Kidney (tissue), 14 donors: ENCODE measurements around the gene IMMP2L. TPM values are rescaled to one million over a fixed set of nuclear protein-coding genes. Genes with fewer than 3 reads are reported as not detected.

Experiments used
- DNase-seq, 5 donors: peaks; one replicate each; pipeline ENCODE4 v3.0.0-alpha.2; 2013 to 2020
- FAIRE-seq: peaks from 2 replicates; lab custom pipeline; 2012; peaks lifted over from hg19 to GRCh38; lab: Jason Lieb, UNC
- H3K27ac ChIP-seq, 2 donors: one replicate each; pipeline ENCODE4 v1.7.0; 2013; ENCODE audit warnings: low read depth in 2 of 2, low read length in 2 of 2, inconsistent platforms in 1 of 2
- H3K27me3 ChIP-seq: one replicate; pipeline ENCODE4 v1.7.1; 2013; ENCODE audit warnings: low read length, inconsistent platforms; ENCODE audit not compliant: control insufficient read depth, insufficient read depth
- H3K36me3 ChIP-seq, 3 donors: one replicate each; pipeline versions ENCODE4 v1.7.0 to v1.7.1; 2013; ENCODE audit warnings: low read length in 3 of 3, control low read depth in 1 of 3, inconsistent platforms in 1 of 3; ENCODE audit not compliant: insufficient read depth in 3 of 3, control insufficient read depth in 2 of 3
- H3K4me1 ChIP-seq, 3 donors: one replicate each; pipeline versions ENCODE4 v1.7.0 to v1.7.1; 2013; ENCODE audit warnings: low read length in 3 of 3, inconsistent platforms in 1 of 3, low read depth in 1 of 3; ENCODE audit not compliant: control insufficient read depth in 2 of 3, insufficient read depth in 2 of 3
- H3K4me3 ChIP-seq, 3 donors: one replicate each; pipeline versions ENCODE4 v1.7.0 to v1.8.1; 2013; ENCODE audit warnings: low read length in 3 of 3, control low read depth in 1 of 3, inconsistent platforms in 1 of 3
- H3K9ac ChIP-seq, 3 donors: one replicate each; pipeline versions ENCODE4 v1.7.0 to v1.7.1; 2013; ENCODE audit warnings: low read length in 3 of 3, control low read depth in 1 of 3, inconsistent platforms in 1 of 3
- H3K9me3 ChIP-seq, 3 donors: one replicate each; pipeline versions ENCODE4 v1.7.0 to v1.7.1; 2013; ENCODE audit warnings: low read length in 3 of 3, control low read depth in 1 of 3, inconsistent platforms in 1 of 3; ENCODE audit not compliant: control insufficient read depth in 2 of 3, insufficient read depth in 1 of 3
- intact Hi-C: fragments of 100-400 bp; cut with DNase I; formaldehyde crosslinking; loops from one replicate; pipeline ENCODE4 v1.11.1; 2022
- polyA plus RNA-seq: library from polyadenylated mRNA; stranded (reverse); fragments of 350-450 nt; fragmentation: Illumina TruSeq; extraction: RNeasy Lipid Tissue Mini Kit (QIAGEN cat#74804); gene quantifications from one replicate; pipeline ENCODE4 v1.2.3, GENCODE V29; 2014; ENCODE audit warnings: low read depth, low replicate concordance; ENCODE audit not compliant: insufficient read depth
- total RNA-seq: library from RNA; stranded (reverse); fragmentation: NEBNext Ultra II Directional; extraction: Animal tissue kit (Norgen Biotek cat#: 25700); gene quantifications from one replicate; pipeline ENCODE4 v1.2.1, GENCODE V29; 2021
- TF ChIP-seq, protein P1 (sequence below): IDR thresholded peaks from 3 replicates; pipeline ENCODE4 v1.5.1; 2012; ENCODE audit warnings: mild to moderate bottlenecking, moderate library complexity, borderline replicate concordance; ENCODE audit not compliant: insufficient read depth; ENCODE audit errors: extremely low read depth
- donor health status: control.
- donor health status: control.
- donor health status: control.
- donor health status: control.
- donor health status: control.
- donor health status: DM: yes; HTN: yes; CAD: no.
- donor health status: Normal renal cell carcinoma (clear cell type).

Gene IMMP2L
- total and polyA plus RNA-seq, 2 donors from 2014 or later, result 46.4 to 52.1 TPM

DNA sequence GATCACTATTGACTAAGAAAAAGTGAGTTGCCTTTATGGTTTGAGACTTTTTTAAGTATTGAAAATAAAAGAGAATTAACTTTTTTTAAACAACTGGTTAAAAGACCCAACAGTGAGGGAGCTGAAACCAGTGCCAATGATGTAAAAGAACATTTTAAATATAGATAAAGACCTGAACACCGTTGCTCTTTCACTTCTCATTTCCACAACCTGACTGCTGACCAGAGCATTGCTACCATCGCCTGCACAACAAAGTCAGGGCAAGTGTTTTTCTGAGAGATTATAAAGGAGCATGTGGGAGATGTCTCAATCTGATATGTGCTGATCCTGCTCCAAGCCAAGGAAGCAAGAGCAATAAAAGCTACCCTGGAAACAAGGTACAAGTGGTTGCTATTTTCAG is 34.7 kb downstream of the IMMP2L start:
- H3K9me3 ChIP-seq, result no peaks in the 10 kb centered on the region
- no peaks in the 10 kb centered on the region for H3K36me3 ChIP-seq
- TF ChIP-seq, protein P1, sequence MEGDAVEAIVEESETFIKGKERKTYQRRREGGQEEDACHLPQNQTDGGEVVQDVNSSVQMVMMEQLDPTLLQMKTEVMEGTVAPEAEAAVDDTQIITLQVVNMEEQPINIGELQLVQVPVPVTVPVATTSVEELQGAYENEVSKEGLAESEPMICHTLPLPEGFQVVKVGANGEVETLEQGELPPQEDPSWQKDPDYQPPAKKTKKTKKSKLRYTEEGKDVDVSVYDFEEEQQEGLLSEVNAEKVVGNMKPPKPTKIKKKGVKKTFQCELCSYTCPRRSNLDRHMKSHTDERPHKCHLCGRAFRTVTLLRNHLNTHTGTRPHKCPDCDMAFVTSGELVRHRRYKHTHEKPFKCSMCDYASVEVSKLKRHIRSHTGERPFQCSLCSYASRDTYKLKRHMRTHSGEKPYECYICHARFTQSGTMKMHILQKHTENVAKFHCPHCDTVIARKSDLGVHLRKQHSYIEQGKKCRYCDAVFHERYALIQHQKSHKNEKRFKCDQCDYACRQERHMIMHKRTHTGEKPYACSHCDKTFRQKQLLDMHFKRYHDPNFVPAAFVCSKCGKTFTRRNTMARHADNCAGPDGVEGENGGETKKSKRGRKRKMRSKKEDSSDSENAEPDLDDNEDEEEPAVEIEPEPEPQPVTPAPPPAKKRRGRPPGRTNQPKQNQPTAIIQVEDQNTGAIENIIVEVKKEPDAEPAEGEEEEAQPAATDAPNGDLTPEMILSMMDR, result no peak
- intact Hi-C loops, result no loop called here
- FAIRE-seq (no peak), DNase-seq (no peak)
- H3K27me3 ChIP-seq, result no peaks in the 10 kb centered on the region
- peaks cover 0 to 2% (median 0%) of the 10 kb centered on the region in 3 donors for H3K4me1 ChIP-seq
- H3K4me3 ChIP-seq, result no peak overlapping the region
- H3K27ac ChIP-seq, result no peak overlapping the region
- H3K9ac ChIP-seq, result no peak overlapping the region

DNA sequence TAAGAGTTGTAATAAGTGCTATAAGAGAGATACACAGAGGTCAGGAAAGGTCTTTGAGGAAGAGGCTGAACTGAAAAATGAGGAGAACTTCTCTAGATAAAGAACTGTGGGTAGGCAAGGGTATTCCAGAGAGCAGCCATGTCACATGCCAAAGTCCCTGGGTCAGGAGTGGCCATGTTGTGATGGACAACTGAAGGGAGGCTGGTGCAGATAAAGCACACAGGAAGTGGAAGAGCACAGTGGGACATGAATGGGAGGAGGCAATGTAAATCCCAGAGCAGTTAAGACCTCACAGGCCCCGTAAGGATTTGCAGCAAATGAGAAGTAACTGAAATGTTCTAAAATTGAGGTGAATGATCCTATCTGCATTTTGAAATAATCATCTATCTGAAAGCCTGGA is 37.2 kb downstream of the IMMP2L start:
- Histone ChIP-seq H3K4me3 (no peak overlapping the region), H3K4me1 (peaks cover 0 to 2% (median 0%) of the 10 kb centered on the region in 3 donors), H3K36me3 (no peaks in the 10 kb centered on the region), H3K9me3 (peaks cover 0 to 6% (median 0%) of the 10 kb centered on the region in 3 donors), H3K27ac (no peak overlapping the region), H3K9ac (no peak overlapping the region), H3K27me3 (no peaks in the 10 kb centered on the region)
- TF ChIP-seq, protein P1, result no peak
- FAIRE-seq (no peak), DNase-seq (no peak)
- intact Hi-C loops, result no loop called here

DNA sequence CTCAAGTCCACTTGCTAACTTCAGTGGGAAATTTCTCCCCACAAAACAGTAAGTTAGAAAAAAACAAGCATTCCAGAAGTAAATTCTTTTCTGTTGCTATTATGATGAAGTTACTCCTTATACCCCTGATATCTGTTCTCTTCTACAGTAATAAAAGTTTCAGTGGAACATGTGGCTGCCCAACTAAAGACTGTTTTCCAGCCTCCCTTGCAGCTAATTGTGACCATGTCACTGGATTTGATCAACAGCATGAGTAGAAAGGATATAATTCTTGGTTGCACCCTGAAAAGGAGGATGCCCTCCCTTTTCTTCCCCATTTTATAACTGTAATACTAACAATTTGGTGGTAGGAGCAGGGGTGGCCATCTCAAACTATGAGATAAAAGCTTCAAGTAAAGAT is 40.6 kb downstream of the IMMP2L start:
- intact Hi-C loops, result no loop called here
- DNase-seq, result no peak
- no peaks in the 10 kb centered on the region for H3K36me3 ChIP-seq
- H3K9me3 ChIP-seq, result peaks cover 0 to 6% (median 0%) of the 10 kb centered on the region in 3 donors
- no peak for FAIRE-seq
- H3K27me3 ChIP-seq, result no peaks in the 10 kb centered on the region
- H3K27ac ChIP-seq, result no peak overlapping the region
- H3K9ac ChIP-seq, result no peak overlapping the region
- TF ChIP-seq, protein P1, result no peak
- no peaks in the 10 kb centered on the region for H3K4me1 ChIP-seq
- no peak overlapping the region for H3K4me3 ChIP-seq

DNA sequence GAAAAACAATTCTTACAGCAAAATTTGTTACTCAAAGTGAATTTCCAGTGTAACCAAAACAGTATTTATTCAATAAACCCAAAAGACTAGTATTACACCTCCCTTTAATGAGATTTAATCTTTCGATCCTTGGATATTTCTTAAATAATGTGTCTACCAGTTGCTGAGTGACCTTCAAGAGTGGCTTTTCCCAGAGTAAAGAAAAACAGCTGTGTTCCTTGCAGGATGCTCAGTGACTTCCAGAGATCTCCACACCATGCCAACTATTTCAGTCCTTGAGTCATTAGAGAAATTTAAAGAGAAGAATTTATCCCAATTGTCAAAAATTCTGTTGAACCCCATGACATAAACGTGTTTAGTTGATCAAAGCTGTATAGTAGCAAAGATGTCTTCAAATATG is 44.0 kb downstream of the IMMP2L start:
- DNase-seq (no peak), FAIRE-seq (no peak)
- no peak overlapping the region for H3K9ac ChIP-seq
- no peaks in the 10 kb centered on the region for H3K36me3 ChIP-seq
- intact Hi-C loops, result no loop called here
- H3K9me3 ChIP-seq, result peaks cover 0 to 6% (median 0%) of the 10 kb centered on the region in 3 donors
- H3K4me3 ChIP-seq, result no peak overlapping the region
- H3K27me3 ChIP-seq, result no peaks in the 10 kb centered on the region
- no peak overlapping the region for H3K27ac ChIP-seq
- no peaks in the 10 kb centered on the region for H3K4me1 ChIP-seq
- TF ChIP-seq, protein P1, result no peak
